HCT116 (cell line): ENCODE results near the gene WHRN. TPM values are rescaled to one million over a fixed set of nuclear protein-coding genes. Genes with fewer than 3 reads are reported as not detected.

Experiments used
- ATAC-seq: fragments of 200-7000 bp; cut with Tn5 transposase; 2 replicates; pipeline ENCODE4 v1.9.1; 2020; ENCODE audit warnings: mild to moderate bottlenecking, moderate library complexity
- BruUV-seq: library from RNA; stranded (reverse); fragments of 400-500 nt; replicated peaks from 2 replicates; lab custom pipeline; 2021; lab: Mats Ljungman, UMichigan
- CTCF ChIA-PET: fragments of 300-600 bp; sonication (Branson Sonifier 250); formaldehyde crosslinking; loops from one replicate; lab custom pipeline; 2021; ENCODE audit warnings: antibody characterized with exemption; lab: Charles Lee
- POLR2A ChIA-PET: fragments of 300-600, 350-600 bp; sonication (Branson Sonifier 250); formaldehyde crosslinking; loops from one replicate; lab custom pipeline; 2021; ENCODE audit warnings: antibody characterized with exemption; lab: Charles Lee
- RAD21 ChIA-PET, 2 experiments: fragments of 300-600 bp; sonication (Branson Sonifier 250); formaldehyde crosslinking; loops; one replicate each; lab custom pipeline; 2023; ENCODE audit warnings: low total read pairs in 2 of 2; ENCODE audit not compliant: uncharacterized antibody in 2 of 2, unreplicated experiment in 2 of 2, low non-redundant PET in 1 of 2; lab: Charles Lee
- DNase-seq: peaks from one replicate; pipeline ENCODE4 v3.0.0-alpha.2; 2010; ENCODE audit warnings: low read depth, low spot score
- H2AFZ ChIP-seq: fragments of 200-600 bp; shearing (Covaris generic), sonication (generic); 2 replicates; pipeline ENCODE4 v1.6.1; 2017; ENCODE audit warnings: low read depth, mixed run types, mixed read lengths, antibody characterized with exemption, low read length; ENCODE audit not compliant: poor library complexity, severe bottlenecking
- H3K27ac ChIP-seq: 2 replicates; pipeline ENCODE4 v1.5.1; 2012; ENCODE audit warnings: low read depth, low read length
- H3K27me3 ChIP-seq: fragments of 200-600 bp; sonication (generic); 2 replicates; pipeline ENCODE4 v1.6.1; 2016; ENCODE audit warnings: mixed run types, low read length, mixed read lengths; ENCODE audit not compliant: insufficient read depth
- H3K36me3 ChIP-seq, 2 experiments: fragments of 200-500 bp in 1 of 2; fragments of 200-600 bp in 1 of 2; sonication (Bioruptor generic) in 1 of 2; sonication (generic) in 1 of 2; 2 replicates each; pipeline versions ENCODE4 v1.5.1 to v1.6.1; 2014 to 2016; ENCODE audit warnings: low read length in 2 of 2, inconsistent platforms in 1 of 2, mixed read lengths in 1 of 2, mixed run types in 1 of 2; ENCODE audit not compliant: insufficient read depth in 2 of 2, control insufficient read depth in 1 of 2
- H3K4me1 ChIP-seq, 2 experiments: fragments of 200-600 bp in 1 of 2; sonication (generic) in 1 of 2; 2 replicates each; pipeline versions ENCODE4 v1.5.1 to v1.6.1; 2012 to 2017; ENCODE audit warnings: low read length in 2 of 2, inconsistent platforms in 1 of 2, mild to moderate bottlenecking in 1 of 2, mixed read lengths in 1 of 2, mixed run types in 1 of 2, moderate library complexity in 1 of 2; ENCODE audit not compliant: insufficient read depth in 2 of 2, control insufficient read depth in 1 of 2
- H3K4me2 ChIP-seq: fragments of 200-600 bp; sonication (generic); 2 replicates; pipeline ENCODE4 v1.6.1; 2017; ENCODE audit warnings: mixed run types, low read length, mixed read lengths
- H3K4me3 ChIP-seq, 2 experiments: fragments of 200-600 bp in 1 of 2; sonication (generic) in 1 of 2; replicated peaks in 1 of 2; 2 replicates each; pipeline ENCODE4 v1.5.1; 2011 to 2016; ENCODE audit warnings: low read length in 2 of 2, control low read depth in 1 of 2, low read depth in 1 of 2, mild to moderate bottlenecking in 1 of 2, mixed read lengths in 1 of 2, mixed run types in 1 of 2
- H3K79me2 ChIP-seq: fragments of 200-600 bp; sonication (generic); 2 replicates; pipeline ENCODE4 v1.6.1; 2017; ENCODE audit warnings: mild to moderate bottlenecking, mixed run types, low read length, moderate library complexity, mixed read lengths; ENCODE audit not compliant: insufficient read depth
- H3K9ac ChIP-seq: fragments of 200-600 bp; sonication (generic); 2 replicates; pipeline ENCODE4 v1.6.1; 2016; ENCODE audit warnings: low read length, mixed read lengths
- H3K9me2 ChIP-seq: fragments of 200-600 bp; sonication (generic), shearing (Covaris generic); 2 replicates; pipeline ENCODE4 v1.6.1; 2017; ENCODE audit warnings: mixed run types, mild to moderate bottlenecking, moderate library complexity; ENCODE audit not compliant: insufficient read depth
- H3K9me3 ChIP-seq, 2 experiments: fragments of 200-500 bp in 1 of 2; fragments of 200-600 bp in 1 of 2; sonication (Bioruptor generic) in 1 of 2; sonication (generic) in 1 of 2; 2 replicates each; pipeline ENCODE4 v1.6.1; 2014 to 2017; ENCODE audit warnings: low read length in 2 of 2, mixed read lengths in 2 of 2, inconsistent platforms in 1 of 2, low read depth in 1 of 2, mild to moderate bottlenecking in 1 of 2, mixed run types in 1 of 2, moderate library complexity in 1 of 2; ENCODE audit not compliant: control insufficient read depth in 1 of 2, insufficient read depth in 1 of 2
- H4K20me1 ChIP-seq: fragments of 200-600 bp; sonication (generic), shearing (Covaris generic); 2 replicates; pipeline ENCODE4 v1.6.1; 2017; ENCODE audit warnings: mixed run types, mild to moderate bottlenecking, moderate library complexity; ENCODE audit not compliant: insufficient read depth
- CEBPB ChIP-seq: IDR thresholded peaks from 2 replicates; pipeline ENCODE4 v1.6.1; 2012; ENCODE audit warnings: low read depth
- FOSL1 ChIP-seq: IDR thresholded peaks from 2 replicates; pipeline ENCODE4 v1.6.1; 2012; ENCODE audit warnings: low read depth
- JUND ChIP-seq: IDR thresholded peaks from 2 replicates; pipeline ENCODE4 v1.6.1; 2012
- SIN3A ChIP-seq: IDR thresholded peaks from 2 replicates; pipeline ENCODE4 v1.6.1; 2012; ENCODE audit warnings: low read depth
- SRF ChIP-seq: IDR thresholded peaks from 2 replicates; pipeline ENCODE4 v1.6.1; 2012; ENCODE audit warnings: low read depth
- TCF7L2 ChIP-seq: IDR thresholded peaks from 2 replicates; pipeline ENCODE4 v1.7.0; 2011; ENCODE audit warnings: borderline replicate concordance, inconsistent platforms; ENCODE audit not compliant: insufficient read depth, insufficient read length; ENCODE audit errors: extremely low read depth
- intact Hi-C: fragments of 100-400 bp; cut with micrococcal nuclease; formaldehyde crosslinking; loops from 2 replicates; pipeline ENCODE4 v1.10.0; 2022
- total RNA-seq: library from RNA; stranded (reverse); gene quantifications from one replicate; pipeline ENCODE4 v1.2.1, GENCODE V29; 2021; ENCODE audit not compliant: unreplicated experiment
- TF ChIP-seq, protein P1 (sequence below): IDR thresholded peaks from 2 replicates; pipeline ENCODE4 v1.6.1; 2012

Gene WHRN
- total RNA-seq, 1 experiment from 2014 or later = 12.8 TPM

DNA sequence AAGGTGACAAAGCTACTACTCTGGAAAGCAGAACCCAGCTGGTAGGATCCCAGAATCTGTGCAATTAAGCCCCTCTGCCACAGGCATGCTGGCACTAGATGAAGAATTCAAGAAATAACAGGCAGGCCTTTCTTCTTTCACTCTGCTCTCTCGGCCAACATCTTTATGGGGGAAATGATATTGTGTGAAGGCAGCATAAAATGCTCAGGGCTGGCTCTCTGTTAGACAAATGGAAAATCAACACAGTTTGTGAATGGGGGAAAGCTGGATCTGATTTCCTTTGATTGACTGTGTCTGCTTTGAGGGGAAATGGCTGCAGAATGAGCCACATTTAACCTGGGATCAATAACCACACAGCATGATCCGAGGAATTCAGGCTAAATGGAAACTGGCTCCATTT, 88.4 kb downstream of the WHRN start:
- DNase-seq (no peak), ATAC-seq (no peak)
- TF ChIP-seq FOSL1 = no peak
- TF ChIP-seq SIN3A = no peak
- TF ChIP-seq, protein P1, sequence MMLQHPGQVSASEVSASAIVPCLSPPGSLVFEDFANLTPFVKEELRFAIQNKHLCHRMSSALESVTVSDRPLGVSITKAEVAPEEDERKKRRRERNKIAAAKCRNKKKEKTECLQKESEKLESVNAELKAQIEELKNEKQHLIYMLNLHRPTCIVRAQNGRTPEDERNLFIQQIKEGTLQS = no peak
- intact Hi-C loops = no loop called here
- Histone ChIP-seq H3K9me3 (no peaks in the 10 kb centered on the region), H3K4me3 (no peak overlapping the region), H3K79me2 (no peaks in the 10 kb centered on the region), H2AFZ (no peak overlapping the region), H3K9me2 (no peaks in the 10 kb centered on the region), H4K20me1 (no peaks in the 10 kb centered on the region), H3K36me3 (no peaks in the 10 kb centered on the region), H3K27ac (no peak overlapping the region), H3K4me2 (no peak overlapping the region), H3K27me3 (no peaks in the 10 kb centered on the region), H3K4me1 (no peaks in the 10 kb centered on the region), H3K9ac (no peak overlapping the region)
- RAD21 ChIA-PET = no interaction called here
- no TSS peak for BruUV-seq
- CTCF ChIA-PET = no interaction called here
- POLR2A ChIA-PET = no interaction called here

DNA sequence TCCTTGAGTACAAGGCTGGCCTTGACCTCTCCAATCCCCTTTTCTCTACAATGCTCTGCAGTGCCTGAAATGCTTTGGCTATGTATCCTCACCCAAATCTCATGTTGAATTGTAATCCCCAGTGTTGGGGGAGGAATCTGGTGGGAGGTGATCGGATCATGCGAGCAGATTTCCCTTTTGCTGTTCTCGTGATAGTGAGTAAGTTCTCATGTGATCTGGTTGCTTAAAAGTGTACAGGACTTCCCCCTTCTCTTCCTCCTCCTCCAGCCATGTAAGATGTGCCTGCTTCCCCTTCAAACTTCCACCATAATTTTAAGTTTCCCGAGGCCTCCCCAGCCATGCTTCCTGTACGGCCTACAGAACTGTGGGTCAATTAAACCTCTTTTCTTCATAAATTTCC, 89.0 kb downstream of the WHRN start:
- RAD21 ChIA-PET = no interaction called here
- POLR2A ChIA-PET = no interaction called here

More for the DNA sequence above, 89.0 kb downstream of the WHRN start:
- no peaks in the 10 kb centered on the region for H3K79me2 ChIP-seq
- H2AFZ ChIP-seq = no peak overlapping the region
- TF ChIP-seq JUND (no peak), CEBPB (no peak), TCF7L2 (no peak), SRF (no peak)
- TF ChIP-seq, all 23 proteins: peak for 0
- BruUV-seq = no TSS peak
- no peaks in the 10 kb centered on the region for H3K4me1 ChIP-seq
- DNase-seq (no peak), ATAC-seq (no peak)
- H3K4me2 ChIP-seq = no peak overlapping the region
- H3K27me3 ChIP-seq = no peaks in the 10 kb centered on the region
- no peaks in the 10 kb centered on the region for H4K20me1 ChIP-seq
- H3K9ac ChIP-seq = no peak overlapping the region
- CTCF ChIA-PET = no interaction called here
- no peak overlapping the region for H3K27ac ChIP-seq
- H3K36me3 ChIP-seq = no peaks in the 10 kb centered on the region
- H3K4me3 ChIP-seq = no peak overlapping the region
- H3K9me2 ChIP-seq = no peaks in the 10 kb centered on the region
- intact Hi-C loops = no loop called here
- H3K9me3 ChIP-seq = no peaks in the 10 kb centered on the region
